Activated T-helper 1 cell treated with Interleukin-2 at 50 U/mL for 16 hours (primary cell): ENCODE measurements around the gene UGT1A8.
"Not testable (repeated sequence)": the region's sequence is repeated elsewhere in the genome, so short reads cannot be mapped to it uniquely, and the experiment has no call there.

Experiments used
- DNase-seq: peaks from one replicate; pipeline ENCODE4 v3.0.0-alpha.2; 2020; ENCODE audit warnings: low read depth

The UGT1A8 gene

GRCh38 chr2:233617476-233617875, at the start of gene UGT1A8:
UGT1A8 (plus strand) TSS chr2:233617633; CDS start chr2:233617708, 75 bp downstream.
- not testable (repeated sequence) for DNase-seq

DNA sequence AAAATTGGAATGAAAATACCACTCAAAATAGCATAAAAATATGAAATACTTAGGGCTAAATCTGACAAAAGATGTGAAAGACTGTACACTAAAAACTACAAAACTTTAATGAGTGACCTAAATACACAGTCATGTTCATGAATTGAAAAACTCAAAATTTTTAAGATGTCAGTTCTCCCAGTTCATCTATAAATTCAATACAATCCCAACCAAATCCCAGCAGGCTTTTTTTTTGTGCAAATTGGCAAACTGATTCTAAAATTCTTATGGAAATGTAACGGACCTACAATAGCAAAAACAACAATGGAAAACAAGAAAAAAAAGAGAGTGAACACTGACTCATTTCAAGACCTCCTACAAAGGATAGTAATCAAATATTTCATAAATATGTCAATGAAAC, 46.4 kb upstream of the UGT1A8 start:
- no peak for DNase-seq

GRCh38 chr2:233571462-233571861, 46.0 kb upstream of the UGT1A8 start:
- DNase-seq = no peak

GRCh38 chr2:233572468-233572867, 45.0 kb upstream of the UGT1A8 start:
- DNase-seq = no peak

DNA sequence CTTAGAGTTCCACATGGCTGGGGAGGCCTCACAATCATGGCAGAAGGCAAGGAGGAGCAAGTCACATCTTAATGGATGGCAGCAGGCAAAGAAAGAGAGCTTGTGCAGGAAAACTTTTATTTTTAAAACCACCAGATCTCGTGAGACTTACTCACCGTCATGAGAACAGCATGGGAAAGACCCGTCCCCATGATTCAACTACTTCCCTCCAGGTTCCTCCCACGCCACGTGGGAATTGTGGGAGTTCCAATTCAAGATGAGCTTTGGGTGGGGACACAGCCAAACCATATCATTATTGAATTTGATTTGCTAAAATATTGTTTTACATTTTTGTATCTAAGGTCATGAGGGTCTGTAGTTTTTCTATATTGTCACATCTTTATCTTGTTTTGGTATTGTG, 40.1 kb upstream of the UGT1A8 start:
- not testable (repeated sequence) for DNase-seq

DNA sequence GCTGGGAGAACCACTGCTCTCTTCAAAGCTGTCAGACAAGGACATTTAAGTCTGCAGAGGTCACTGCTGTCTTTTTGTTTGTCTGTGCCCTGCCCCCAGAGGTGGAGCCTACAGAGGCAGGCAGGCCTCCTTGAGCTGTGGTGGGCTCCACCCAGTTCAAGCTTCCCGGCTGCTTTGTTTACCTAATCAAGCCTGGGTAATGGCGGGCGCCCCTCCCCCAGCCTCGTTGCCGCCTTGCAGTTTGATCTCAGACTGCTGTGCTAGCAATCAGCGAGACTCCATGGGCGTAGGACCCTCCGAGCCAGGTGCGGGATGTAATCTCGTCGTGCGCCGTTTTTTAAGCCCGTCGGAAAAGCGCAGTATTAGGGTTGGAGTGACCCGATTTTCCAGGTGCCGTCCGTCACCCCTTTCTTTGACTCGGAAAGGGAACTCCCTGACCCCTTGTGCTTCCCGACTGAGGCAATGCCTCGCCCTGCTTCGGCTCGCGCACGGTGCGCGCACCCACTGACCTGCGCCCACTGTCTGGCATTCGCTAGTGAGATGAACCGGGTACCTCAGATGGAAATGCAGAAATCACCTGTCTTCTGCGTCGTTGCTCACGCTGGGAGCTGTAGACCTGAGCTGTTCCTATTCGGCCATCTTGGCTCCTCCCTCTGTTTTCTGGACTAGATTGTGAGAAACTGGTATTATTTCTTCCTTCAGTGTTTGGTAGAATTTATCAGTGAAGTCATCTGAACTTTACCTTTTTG, 34.0 kb upstream of the UGT1A8 start:
- DNase-seq = not testable (repeated sequence)

DNA sequence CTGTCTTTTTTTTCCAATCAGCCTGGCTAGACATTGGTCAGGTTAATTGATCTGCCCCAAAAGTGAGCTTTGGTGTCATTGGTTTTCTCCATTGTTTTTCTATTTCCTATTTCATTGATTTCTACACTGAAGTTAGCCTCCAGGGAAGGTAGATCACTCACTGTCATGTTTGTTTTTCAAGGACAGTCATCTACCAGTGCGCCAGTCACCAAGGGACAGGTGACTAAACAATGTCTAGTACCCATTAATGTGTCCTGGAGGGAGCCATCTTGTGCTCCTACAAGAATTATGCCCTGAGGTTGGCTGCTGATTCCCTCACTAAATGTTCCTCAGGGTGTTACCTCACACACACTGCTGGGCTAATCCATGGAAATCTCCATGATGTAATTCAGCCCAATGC, 33.2 kb upstream of the UGT1A8 start:
- no peak for DNase-seq

- DNase-seq = no peak
Observed at GRCh38 chr2:233588400-233588799, 29.0 kb upstream of the UGT1A8 start.

GRCh38 chr2:233592706-233593105, 24.7 kb upstream of the UGT1A8 start:
- not testable (repeated sequence) for DNase-seq

GRCh38 chr2:233593201-233593600, 24.2 kb upstream of the UGT1A8 start:
- no peak for DNase-seq

DNA sequence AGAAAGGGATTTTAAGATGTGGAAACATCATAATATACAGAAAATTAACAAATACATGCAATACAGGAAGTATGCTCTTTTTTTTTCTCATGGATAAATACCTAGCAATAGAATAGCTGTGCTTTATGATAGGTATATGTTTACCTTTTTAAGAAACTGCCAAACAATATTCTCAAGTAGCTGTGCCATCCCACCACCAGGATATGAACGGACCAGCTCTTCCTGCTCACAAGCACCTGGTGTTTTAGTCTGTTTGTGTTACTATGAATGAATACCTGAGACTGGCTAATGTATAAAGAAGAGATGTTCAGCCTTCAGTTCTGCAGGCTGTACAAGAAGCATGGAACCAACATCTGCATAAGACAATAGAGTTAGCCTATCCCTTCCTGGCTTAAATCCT, 19.9 kb upstream of the UGT1A8 start:
- DNase-seq = no peak

DNA sequence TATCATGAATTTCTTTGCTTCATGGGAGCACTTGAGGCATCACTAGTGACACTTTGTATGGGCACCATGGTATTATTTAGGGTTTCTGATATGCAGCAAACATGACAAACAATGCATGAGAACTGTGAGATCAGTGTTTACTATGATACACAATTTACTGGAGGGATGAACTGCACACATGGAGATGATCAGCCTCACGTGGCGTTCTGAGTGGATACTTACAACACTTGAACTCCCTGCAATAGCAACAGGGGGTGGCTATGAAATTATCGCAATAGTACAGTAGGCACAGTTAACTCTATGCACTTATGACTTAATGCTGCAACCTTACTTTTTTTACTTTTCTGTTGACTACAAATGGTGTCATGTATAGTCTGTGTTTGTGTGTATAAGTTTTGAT, 18.5 kb upstream of the UGT1A8 start:
- DNase-seq = no peak

DNA sequence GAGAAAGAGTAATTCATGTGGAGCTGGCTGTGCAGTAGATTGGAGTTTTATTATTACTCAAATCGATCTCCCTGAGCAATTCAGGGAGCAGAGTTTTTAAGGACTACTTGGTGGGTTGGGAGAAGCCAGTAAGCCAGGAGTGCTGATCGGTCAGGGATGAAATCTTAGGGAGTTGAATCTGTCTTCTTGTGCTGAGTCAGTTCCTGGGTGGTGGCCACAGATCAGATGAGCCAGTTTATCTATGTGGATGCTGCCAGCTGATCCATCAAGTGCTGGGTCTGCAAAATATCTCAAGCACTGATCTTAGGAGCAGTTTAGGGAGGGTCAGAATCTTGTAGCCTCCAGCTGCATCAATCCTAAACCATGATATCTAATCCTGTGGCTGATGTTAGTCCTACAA, 17.0 kb upstream of the UGT1A8 start:
- no peak for DNase-seq

DNA sequence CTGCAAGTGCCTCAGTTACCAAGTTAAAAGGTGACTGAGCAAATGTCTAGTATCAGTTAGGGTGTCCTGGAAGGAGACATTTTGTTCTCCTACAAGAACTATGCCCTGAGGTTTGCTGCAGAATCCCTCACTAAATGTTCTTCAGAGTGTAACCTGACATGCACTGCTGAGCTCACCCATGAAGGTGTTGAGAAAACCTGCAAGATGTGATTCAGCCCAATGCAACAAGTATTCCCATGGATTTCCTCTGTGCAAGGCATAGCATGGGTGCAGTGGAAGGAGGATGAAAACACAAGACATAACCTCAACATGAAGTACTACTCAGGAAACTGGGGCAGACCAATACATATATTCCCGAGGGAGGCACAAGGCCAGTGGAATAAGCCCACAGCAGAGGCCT, 15.4 kb upstream of the UGT1A8 start:
- DNase-seq = no peak

DNA sequence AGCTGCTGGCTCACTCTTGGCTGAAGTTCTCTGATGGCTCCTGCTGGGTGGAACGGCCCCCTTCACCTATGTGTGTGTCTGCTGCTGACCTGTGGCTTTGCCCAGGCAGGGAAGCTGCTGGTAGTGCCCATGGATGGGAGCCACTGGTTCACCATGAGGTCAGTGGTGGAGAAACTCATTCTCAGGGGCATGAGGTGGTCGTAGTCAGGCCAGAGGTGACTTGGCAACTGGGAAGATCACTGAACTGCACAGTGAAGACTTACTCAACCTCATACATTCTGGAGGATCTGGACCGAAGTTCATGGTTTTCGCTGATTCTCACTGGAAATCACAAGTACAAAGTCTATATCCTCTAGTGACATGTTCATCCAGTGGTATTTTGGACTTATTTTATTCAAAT, 13.9 kb upstream of the UGT1A8 start:
- no peak for DNase-seq

DNA sequence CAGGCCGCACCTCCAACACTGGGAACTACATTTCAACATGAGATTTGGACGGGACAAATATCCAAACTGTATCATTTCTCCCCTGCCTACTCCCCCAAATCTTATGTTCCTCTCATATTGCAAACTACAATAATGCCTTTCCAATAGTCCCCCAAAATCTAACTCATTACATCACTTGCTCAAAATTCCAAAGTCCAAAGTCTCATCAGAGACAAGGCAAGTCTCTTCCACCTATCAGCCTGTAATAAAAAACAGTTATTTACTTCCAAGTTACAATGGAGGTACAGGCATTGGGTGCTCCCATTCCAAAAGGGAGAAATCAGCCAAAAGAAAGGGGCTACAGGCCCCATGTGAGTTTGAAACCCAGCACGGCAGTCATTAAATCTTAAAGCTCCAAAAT, 12.6 kb upstream of the UGT1A8 start:
- DNase-seq = no peak

- no peak for DNase-seq
Observed at GRCh38 chr2:233605680-233606079, 11.8 kb upstream of the UGT1A8 start.

DNA sequence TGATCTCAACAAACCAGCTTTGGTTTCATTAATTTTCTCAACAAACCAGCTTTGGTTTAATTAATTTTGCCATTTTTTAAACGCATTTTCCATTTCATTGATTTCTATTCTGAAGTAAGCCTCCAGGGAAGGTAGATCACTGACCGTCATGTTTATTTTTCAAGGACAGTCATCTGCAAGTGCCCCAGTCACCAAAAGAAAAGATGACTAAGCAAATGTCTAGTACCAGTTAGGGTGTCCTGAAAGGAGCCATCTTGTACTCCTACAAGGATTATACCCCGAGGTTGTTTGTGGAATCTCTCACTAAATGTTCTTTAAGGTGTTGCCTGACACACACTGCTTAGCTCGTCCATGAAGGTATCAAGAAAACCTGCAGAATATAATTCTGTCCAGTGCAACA, 6.1 kb upstream of the UGT1A8 start:
- no peak for DNase-seq

DNA sequence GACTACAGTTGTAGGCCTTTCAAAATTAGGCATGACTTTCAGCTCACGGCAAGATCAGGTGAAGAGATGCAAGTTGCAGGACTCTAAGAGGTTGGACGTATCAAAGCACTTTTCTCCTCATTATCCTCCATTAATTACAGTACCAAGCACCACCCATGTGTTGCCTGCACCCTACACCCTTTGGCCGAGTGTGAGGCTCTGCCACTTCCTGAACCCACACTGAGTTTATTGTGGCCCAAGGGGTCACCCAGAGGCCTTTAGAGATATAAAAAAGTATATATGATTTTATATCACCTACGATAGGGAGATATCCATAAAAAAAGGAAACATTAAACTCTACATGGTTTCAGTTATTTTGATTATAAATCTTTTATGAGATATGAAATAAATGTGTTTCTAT, 2.8 kb downstream of the UGT1A8 start:
- no peak for DNase-seq

GRCh38 chr2:233621863-233622262, 4.4 kb downstream of the UGT1A8 start:
- DNase-seq = not testable (repeated sequence)

GRCh38 chr2:233627331-233628025, 10.0 kb downstream of the UGT1A8 start:
- no peak for DNase-seq

- DNase-seq = not testable (repeated sequence)
Observed at GRCh38 chr2:233636306-233636705, 18.9 kb downstream of the UGT1A8 start, which contains the start of gene UGT1A10. UGT1A10 (plus strand) TSS chr2:233636448; CDS start chr2:233636523, 75 bp downstream.

DNA sequence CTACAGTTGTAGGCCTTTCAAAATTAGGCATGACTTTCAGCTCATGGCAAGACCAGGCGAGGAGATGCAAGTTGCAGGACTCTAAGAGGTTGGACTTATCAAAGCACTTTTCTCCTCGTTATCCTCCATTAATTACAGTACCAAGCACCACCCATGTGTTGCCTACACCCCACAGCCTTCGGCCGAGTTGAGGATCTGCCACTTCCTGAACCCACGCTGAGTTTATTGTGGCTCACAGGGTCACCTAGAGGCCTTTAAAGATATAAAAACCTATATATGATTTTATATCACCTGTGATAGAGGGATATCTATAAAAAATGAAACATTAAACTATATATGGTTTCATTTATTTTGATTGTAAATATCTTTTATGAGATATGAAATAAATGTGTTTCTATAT, 21.4 kb downstream of the UGT1A8 start:
- DNase-seq = no peak

DNA sequence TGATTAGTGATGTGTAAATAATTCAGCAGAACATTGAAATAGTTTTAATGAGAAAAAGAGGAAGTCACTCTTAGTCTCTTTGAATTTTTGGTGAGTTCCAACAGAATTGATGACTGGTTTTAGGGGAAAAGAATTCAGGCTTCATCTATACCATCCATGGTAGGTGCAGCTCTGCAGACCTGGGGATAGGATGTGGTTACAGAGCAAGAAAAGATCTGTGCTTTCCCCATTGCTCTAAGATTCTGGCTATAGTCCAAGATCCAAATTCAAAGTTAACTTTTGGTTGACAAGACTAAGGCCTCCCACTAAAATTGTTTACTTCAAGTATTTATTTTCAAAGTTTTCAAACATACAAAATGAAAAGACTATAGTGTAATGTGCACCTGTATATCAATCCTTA, 22.4 kb downstream of the UGT1A8 start:
- no peak for DNase-seq
